Adrenal gland (tissue), 12 donors: ENCODE data around the gene LCK. TPM values are rescaled to one million over a fixed set of nuclear protein-coding genes. Genes with fewer than 3 reads are reported as not detected.
A peak's percentile ranks its signal among the peaks of the same experiment; 100 is the strongest.

Source experiments
- DNase-seq, 7 donors: peaks; one replicate each; pipeline ENCODE4 v3.0.0-alpha.2; 2019 to 2020
- H3K27ac ChIP-seq, 5 donors: fragments of 200-600 bp; sonication (generic) in 4 of 5; 1 replicate in 3 of 5; 2 replicates in 2 of 5; pipeline versions ENCODE4 v1.5.1 to v1.8.0; 2016 to 2020; ENCODE audit warnings: mild to moderate bottlenecking in 1 of 5
- H3K27me3 ChIP-seq: fragments of 200-600 bp; 2 replicates; pipeline ENCODE4 v1.8.0; 2021
- H3K36me3 ChIP-seq, 2 donors: fragments of 200-600 bp; replicated peaks in 1 of 2; 1 replicate in 1 of 2; 2 replicates in 1 of 2; pipeline versions ENCODE4 v1.5.1 to v1.8.0; 2018 to 2022
- H3K4me1 ChIP-seq, 2 donors: fragments of 200-600 bp; replicated peaks in 1 of 2; 1 replicate in 1 of 2; 2 replicates in 1 of 2; pipeline versions ENCODE4 v1.5.1 to v1.8.0; 2018 to 2021
- H3K4me3 ChIP-seq, 4 donors: fragments of 200-600 bp; sonication (generic) in 3 of 4; one replicate each; pipeline ENCODE4 v1.5.1; 2016 to 2018
- H3K9me3 ChIP-seq, 3 donors: fragments of 200-600 bp; sonication (generic) in 1 of 3; replicated peaks in 1 of 3; 1 replicate in 2 of 3; 2 replicates in 1 of 3; pipeline versions ENCODE4 v1.5.1 to v1.8.0; 2016 to 2021
- POLR2A ChIP-seq, 2 donors: fragments of 450-650 bp; IDR thresholded peaks; one replicate each; pipeline ENCODE4 v1.6.1; 2017; ENCODE audit warnings: antibody characterized with exemption in 2 of 2, mild to moderate bottlenecking in 2 of 2, moderate library complexity in 1 of 2
- WGBS, 4 donors: extraction: QIAGEN DNeasy Blood & Tissue Kit in 2 of 4; methylation state at CpG; one replicate each; pipeline versions ENCODE4 v1.1.5 to v1.1.7; 2013 to 2017; 5-methylcytosine and 5-hydroxymethylcytosine counted together
- intact Hi-C, 2 donors: fragments of 100-400 bp; cut with DNase I; formaldehyde crosslinking; loops; one replicate each; pipeline versions ENCODE4 v1.14.1 to v1.15.0; 2022 to 2023
- polyA plus RNA-seq, 3 donors: library from polyadenylated mRNA; stranded (reverse); fragments of 200-250 nt in 2 of 3; fragments of 350-450 nt in 1 of 3; fragmentation: Illumina TruSeq in 1 of 3; extraction: RNeasy Lipid Tissue Mini Kit (QIAGEN cat#74804) in 1 of 3; gene quantifications; one replicate each; pipeline ENCODE4 v1.2.3, GENCODE V29; 2013 to 2014
- total RNA-seq, 9 donors: library from RNA; depleted of rRNA in 4 of 9; stranded (reverse); fragments of >200 nt in 4 of 9; fragments of 120-200 nt in 1 of 9; fragmentation: NEBNext Ultra II Directional in 1 of 9; extraction: Animal tissue kit (Norgen Biotek cat#: 25700) in 1 of 9; gene quantifications; one replicate each; pipeline versions ENCODE4 v1.1.0 to v1.2.4, GENCODE V29; 2013 to 2023
- TF ChIP-seq, protein P1 (sequence below), 6 experiments: fragments of 450-650 bp in 4 of 6; fragments of 200-600 bp in 2 of 6; sonication (generic) in 1 of 6; IDR thresholded peaks; 1 replicate in 5 of 6; 2 replicates in 1 of 6; pipeline versions ENCODE4 v1.5.1 to v1.8.0; 2016 to 2021; ENCODE audit warnings: antibody characterized with exemption in 6 of 6, mild to moderate bottlenecking in 2 of 6, moderate library complexity in 1 of 6
- donor health status: healthy with polysubstance abuse.
- donor health status: Bipolar disorder and iron deficiency.
- donor health status: DM: yes; HTN: yes; CAD: no.
- donor health status: DM: no; HTN: no; CAD: no.
- donor health status: DM: no; HTN: no; CAD: no.
- donor health status: DM: yes; HTN: yes; CAD: no.

Gene LCK
- total and polyA plus RNA-seq, 12 donors = 0.30 to 2.9 (median 1.8) TPM

DNA sequence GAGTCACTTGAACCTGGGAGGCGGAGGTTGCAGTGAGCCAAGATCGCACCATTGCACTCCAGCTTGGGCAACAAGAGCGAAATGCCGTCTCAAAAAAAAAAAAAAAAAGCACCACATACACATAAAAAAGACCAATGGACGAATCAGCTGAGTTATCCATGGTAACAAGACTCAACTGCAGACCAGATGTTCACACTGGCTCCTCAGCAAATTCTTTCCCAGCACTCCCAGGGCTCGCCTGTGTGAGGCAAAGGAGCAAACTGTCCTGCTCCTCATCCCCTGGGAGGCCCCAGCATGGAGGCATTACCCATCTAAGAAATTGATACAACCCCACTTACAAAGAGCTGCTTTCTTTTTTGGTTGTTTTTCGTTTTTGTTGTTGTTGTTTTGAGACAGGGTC, 32.0 kb upstream of the LCK start:
- WGBS, 4 donors = 86 to 94% (median 87%) methylated on average over 7 of the region's 7 CpGs
- Histone ChIP-seq H3K4me1 (peaks cover 20 to 36% of the 10 kb centered on the region in 2 donors), H3K27me3 (no peaks in the 10 kb centered on the region), H3K4me3 (no peak overlapping the region), H3K27ac (no peak overlapping the region), H3K9me3 (no peaks in the 10 kb centered on the region), H3K36me3 (peaks cover 0 to 46% of the 10 kb centered on the region in 2 donors)
- DNase-seq = no peak
- TF ChIP-seq POLR2A (IDR thresholded peaks at IDR 0.05) = no peak
- TF ChIP-seq, protein P1, sequence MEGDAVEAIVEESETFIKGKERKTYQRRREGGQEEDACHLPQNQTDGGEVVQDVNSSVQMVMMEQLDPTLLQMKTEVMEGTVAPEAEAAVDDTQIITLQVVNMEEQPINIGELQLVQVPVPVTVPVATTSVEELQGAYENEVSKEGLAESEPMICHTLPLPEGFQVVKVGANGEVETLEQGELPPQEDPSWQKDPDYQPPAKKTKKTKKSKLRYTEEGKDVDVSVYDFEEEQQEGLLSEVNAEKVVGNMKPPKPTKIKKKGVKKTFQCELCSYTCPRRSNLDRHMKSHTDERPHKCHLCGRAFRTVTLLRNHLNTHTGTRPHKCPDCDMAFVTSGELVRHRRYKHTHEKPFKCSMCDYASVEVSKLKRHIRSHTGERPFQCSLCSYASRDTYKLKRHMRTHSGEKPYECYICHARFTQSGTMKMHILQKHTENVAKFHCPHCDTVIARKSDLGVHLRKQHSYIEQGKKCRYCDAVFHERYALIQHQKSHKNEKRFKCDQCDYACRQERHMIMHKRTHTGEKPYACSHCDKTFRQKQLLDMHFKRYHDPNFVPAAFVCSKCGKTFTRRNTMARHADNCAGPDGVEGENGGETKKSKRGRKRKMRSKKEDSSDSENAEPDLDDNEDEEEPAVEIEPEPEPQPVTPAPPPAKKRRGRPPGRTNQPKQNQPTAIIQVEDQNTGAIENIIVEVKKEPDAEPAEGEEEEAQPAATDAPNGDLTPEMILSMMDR (IDR thresholded peaks at IDR 0.05) = no peak
- intact Hi-C loops = loop anchor here in 1 of 2 donors (10.0 kb wide), 1 partner anchor 96 kb away; no protein-coding TSS in a partner anchor

DNA sequence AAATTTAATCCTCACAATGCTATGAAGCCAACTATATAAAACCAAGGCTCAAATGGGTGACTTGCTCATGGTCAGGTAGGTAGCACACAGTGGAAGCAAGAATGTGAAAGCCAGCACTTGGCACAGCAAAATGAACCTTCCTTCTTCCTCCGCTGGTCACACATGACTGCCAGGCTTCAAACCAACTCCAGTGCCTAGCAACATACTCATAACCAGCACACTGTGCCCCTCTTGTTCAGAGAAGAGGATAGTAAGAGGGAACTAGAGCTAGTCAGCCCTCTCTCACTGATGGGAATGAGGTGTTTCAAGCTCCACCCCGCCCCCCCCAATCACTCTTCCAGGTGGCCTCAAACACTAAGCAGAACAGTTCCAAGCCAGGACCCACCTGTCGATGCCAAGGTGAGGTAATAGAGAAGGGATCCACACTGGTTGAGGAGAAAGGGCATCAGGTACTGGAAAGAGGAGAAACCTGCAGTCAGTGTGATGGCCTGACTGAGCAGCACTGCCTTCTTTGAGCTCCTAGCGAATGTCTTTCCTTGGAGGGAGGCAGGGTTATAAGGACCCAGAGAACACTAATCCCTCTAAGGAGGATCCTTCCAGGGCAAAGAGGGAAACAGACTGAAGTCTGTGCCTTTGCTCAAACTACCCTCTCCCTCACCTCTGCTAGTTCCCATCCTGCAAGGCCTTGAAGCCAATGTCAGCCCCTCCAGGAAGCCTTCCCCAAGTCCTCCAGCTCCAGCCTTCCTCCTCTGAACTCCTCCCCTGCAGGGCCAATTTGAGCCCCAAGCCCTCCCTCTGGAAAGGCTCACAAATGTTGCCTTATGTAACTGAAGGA, 30.1 kb upstream of the LCK start:
- Histone ChIP-seq H3K4me1 (peaks cover 21 to 30% of the 10 kb centered on the region in 2 donors), H3K27me3 (no peaks in the 10 kb centered on the region), H3K27ac (peak overlapping the region in 2 of 5 donors; percentile 90 to 96), H3K9me3 (no peaks in the 10 kb centered on the region), H3K4me3 (peak overlapping the region in 2 of 4 donors; percentile 72 to 91), H3K36me3 (peaks cover 0 to 49% of the 10 kb centered on the region in 2 donors)
- DNase-seq = no peak
- TF ChIP-seq, protein P1 (IDR thresholded peaks at IDR 0.05) = no peak
- TF ChIP-seq POLR2A (IDR thresholded peaks at IDR 0.05) = no peak
- 79 to 98% (median 86%) methylated on average over 4 of the region's 4 CpGs for WGBS, 4 donors
- intact Hi-C loops = no loop called here

DNA sequence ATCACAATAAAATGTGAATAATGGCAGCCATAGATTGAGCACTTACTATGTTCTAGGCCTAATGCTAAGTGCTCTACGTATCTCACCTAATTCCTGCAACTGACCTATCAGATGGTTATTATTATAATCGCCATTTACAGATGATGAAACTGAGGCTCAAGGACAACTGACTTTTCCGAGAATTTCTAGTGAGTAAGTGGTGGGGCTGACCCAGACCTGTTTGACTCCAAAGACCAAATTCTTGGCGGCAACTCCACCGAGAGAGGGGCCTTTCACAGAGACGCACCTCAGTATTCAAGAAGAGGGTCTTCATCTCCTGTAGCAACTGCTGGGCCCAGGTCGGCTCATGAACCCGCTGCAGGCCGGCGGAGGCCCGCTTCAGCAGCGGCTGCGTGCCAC, 29.5 kb upstream of the LCK start:
- Histone ChIP-seq H3K27ac (peak overlapping the region; percentile 82 to 96 (median 90)), H3K27me3 (no peaks in the 10 kb centered on the region), H3K4me3 (peak overlapping the region; percentile 72 to 91 (median 86)), H3K36me3 (peaks cover 0 to 49% of the 10 kb centered on the region in 2 donors), H3K9me3 (no peaks in the 10 kb centered on the region), H3K4me1 (peaks cover 21 to 25% of the 10 kb centered on the region in 2 donors)
- no peak for DNase-seq
- intact Hi-C loops = no loop called here
- 2 to 14% (median 5%) methylated on average over 12 to 13 of the region's 13 CpGs for WGBS, 4 donors
- TF ChIP-seq, protein P1 (IDR thresholded peaks at IDR 0.05) = no peak
- TF ChIP-seq POLR2A (IDR thresholded peaks at IDR 0.05) = no peak

DNA sequence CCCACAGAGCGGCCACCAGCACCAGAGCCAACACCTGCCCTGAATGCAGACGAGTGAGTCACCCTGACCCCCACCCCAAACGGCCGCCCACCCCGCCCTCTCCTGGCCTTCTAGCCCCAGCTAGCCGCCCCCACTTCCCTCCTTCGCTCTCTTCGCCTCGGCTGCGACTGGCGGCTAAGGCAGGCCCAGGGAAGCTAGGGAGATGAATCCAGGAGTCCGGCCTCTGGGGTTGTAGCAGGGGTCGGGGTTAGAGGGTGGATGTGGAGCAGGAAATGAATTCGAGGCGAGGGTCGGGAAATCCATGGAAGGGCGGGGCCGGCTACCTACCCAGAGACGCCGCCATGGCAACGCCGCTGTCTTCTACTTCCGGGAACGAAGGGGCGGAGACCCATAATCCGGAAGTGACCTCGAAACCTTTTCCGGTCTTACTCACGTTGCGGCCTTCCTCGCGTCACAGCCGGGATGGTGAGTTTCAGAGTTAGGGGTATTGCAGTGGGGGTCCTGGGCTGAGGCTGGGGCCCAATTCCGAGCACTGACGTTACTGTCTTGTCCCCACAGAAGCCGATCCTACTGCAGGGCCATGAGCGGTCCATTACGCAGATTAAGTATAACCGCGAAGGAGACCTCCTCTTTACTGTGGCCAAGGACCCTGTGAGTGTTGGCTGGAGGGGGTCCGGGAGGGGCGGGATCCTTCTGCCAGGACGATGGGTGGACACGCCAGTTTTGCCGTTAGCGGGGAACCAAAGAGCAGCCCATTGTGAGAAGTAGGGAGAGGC, 28.9 kb upstream of the LCK start, which contains the start of the genes EIF3I and TMEM234:
EIF3I (plus strand) TSS at position 428 of the 776 bp plus-strand sequence; CDS start at position 463, 35 bp downstream.
TMEM234 (minus strand) TSS at position 374 of the 776 bp plus-strand sequence; CDS start at position 343, 31 bp downstream.
- Histone ChIP-seq H3K27ac (peak within 1 kb of the TSS; percentile 82 to 96 (median 90)), H3K36me3 (peaks cover 0 to 49% of the 10 kb centered on the region in 2 donors), H3K4me1 (peaks cover 21 to 25% of the 10 kb centered on the region in 2 donors), H3K9me3 (no peaks in the 10 kb centered on the region), H3K4me3 (peak within 1 kb of the TSS; percentile 72 to 91 (median 86)), H3K27me3 (no peaks in the 10 kb centered on the region)
- peak; percentile 42 to 74 for TF ChIP-seq POLR2A (IDR thresholded peaks at IDR 0.05)
- TF ChIP-seq, protein P1 (IDR thresholded peaks at IDR 0.05) = no peak
- DNase-seq = peak; percentile 92 to 97 (median 94)
- 0 to 2% (median 0%) methylated on average over 33 to 46 of the region's 46 CpGs for WGBS, 4 donors
- intact Hi-C loops = no loop called here
